HG02973 (cell line): ENCODE measurements around the gene AUH.

ENCODE experiments used
- ATAC-seq: cut with Tn5 transposase; IDR thresholded peaks from one replicate; pipeline ENCODE4 v1.9.1; 2021; ENCODE audit warnings: moderate library complexity; ENCODE audit not compliant: unreplicated experiment

Gene AUH

GRCh38 chr9:91177081-91177480 is 184.6 kb downstream of the AUH start:
- no peak for ATAC-seq

DNA sequence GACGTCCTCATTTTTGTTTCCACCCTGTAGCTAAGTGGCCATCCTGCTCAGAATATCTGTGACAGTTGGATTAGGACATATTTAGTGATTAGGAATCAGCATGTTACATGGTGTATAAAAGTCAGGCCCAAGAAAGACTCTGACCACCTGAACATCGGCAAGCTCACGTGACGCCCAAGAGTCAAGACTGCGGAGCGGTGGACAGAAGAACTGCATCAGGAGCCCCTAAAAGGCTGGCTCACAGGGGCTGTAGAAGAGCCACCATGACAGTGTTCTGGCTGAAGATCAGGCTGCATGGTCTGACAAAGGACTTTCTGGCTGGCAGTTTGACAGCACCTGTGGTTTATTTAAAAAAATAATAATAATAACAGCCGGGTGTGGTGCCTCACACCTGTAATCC is 185.3 kb downstream of the AUH start:
- ATAC-seq = no peak

- no peak for ATAC-seq
Measured at GRCh38 chr9:91174772-91175171, 186.9 kb downstream of the AUH start.

DNA sequence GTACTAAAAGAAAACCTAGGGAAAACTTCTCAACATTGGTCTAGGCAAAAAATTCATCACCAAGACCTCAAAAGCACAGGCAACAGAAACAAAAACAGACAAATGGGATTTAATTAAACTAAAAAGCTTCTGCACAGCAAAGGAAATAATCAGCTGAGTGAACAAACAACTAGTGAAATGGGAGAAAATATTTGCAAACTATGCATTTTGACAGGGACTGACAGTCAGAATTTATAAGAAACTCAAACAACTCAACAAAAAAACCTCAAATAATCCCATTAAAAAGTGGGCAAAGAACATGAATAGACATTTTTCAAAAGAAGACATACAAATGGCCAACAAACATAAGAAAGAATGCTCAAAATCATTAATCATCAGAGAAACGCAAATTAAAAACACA is 189.4 kb downstream of the AUH start:
- ATAC-seq = no peak

- no peak for ATAC-seq
Measured at GRCh38 chr9:91170951-91171350, 190.8 kb downstream of the AUH start.

- ATAC-seq = no peak
Measured at GRCh38 chr9:91166796-91167366, 194.8 kb downstream of the AUH start.

DNA sequence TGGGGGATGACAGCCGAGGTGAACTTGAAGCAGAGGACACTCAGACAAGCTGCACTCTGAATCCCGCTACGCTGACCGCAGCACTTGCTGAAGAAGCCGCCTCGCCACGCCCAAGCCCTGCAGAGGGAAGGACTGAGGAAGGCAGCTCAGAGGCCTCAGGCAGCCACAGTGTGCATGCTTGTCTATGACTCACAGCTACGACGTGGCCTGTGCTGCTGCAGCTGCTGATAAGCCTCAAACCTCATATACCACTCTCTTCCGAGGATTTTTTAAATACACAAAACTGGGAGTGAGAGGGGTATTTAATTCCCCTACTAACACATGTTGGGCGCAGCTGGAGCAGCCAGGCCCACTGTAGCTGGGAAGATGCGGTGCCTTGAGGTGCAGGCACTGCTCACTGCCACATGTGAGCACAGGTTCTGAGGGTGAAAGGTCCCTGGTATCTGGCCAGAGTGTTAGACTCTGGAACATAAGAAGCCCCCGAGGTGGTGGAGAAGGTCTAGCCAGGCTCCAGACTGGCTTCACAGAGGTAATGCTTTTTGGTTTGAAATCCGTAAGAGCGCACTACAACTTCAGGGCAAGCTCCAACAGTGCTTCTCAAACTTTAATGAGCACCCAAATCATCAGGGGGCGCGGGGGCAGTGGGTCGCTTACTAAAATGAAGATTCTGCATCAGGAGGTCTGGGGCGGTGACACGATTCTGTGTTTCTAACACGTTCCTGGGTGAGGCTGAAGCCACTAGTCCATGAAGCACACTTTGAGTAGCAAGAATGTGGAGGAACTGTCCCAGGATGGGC is 196.8 kb downstream of the AUH start:
- ATAC-seq = no peak
